HFF-Myc (cell line): ENCODE results near the gene SPEG.

Experiments
- DNase-seq: peaks from one replicate; pipeline ENCODE4 v3.0.0-alpha.2; 2011; ENCODE audit warnings: low read depth; ENCODE audit errors: extremely low read depth
- H3K4me3 ChIP-seq: replicated peaks from 2 replicates; pipeline ENCODE4 v1.5.1; 2011; ENCODE audit warnings: low read depth, mild to moderate bottlenecking, control low read depth, low read length
- TF ChIP-seq, protein P1 (sequence below): IDR thresholded peaks from 2 replicates; pipeline ENCODE4 v1.5.1; 2012; ENCODE audit warnings: mild to moderate bottlenecking, low read depth, low read length, control low read depth; ENCODE audit errors: missing control alignments

Gene SPEG

DNA sequence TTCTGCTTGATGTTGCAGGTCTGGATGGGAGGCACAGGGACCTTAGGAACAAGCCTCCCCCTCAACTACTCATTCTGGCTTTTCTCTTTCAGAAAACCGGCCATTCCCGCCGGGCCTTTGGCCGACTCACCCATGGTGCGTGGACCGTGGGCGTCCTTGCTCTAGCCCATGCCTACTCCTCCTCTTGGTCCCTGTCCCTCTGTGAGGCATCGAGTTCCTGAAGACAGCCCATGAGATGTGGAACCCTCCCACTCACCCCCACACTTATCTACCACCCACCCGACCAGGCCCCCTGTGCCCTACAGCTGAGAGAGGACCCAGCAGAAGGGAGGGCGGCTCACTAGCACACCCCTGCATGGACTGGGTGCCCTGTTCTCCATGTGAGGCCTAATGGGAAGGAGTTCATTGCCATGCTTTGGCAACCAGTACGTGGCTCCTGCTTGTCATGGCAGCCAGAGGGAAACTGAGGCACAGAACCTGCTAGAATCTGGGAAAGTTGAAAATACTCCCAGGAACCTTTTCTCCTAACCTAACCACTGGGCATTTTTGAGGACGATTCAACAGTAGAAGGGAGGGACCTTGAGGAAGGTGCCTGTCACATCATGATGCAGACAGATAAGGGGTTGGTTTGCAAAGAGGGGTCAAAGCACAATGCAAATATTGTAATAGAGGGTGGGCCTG, 8.5 kb downstream of the SPEG start:
- H3K4me3 ChIP-seq: peak overlapping the region; percentile 38; the same call in 1 of the 2 replicates
- no peak for DNase-seq
- TF ChIP-seq, protein P1, sequence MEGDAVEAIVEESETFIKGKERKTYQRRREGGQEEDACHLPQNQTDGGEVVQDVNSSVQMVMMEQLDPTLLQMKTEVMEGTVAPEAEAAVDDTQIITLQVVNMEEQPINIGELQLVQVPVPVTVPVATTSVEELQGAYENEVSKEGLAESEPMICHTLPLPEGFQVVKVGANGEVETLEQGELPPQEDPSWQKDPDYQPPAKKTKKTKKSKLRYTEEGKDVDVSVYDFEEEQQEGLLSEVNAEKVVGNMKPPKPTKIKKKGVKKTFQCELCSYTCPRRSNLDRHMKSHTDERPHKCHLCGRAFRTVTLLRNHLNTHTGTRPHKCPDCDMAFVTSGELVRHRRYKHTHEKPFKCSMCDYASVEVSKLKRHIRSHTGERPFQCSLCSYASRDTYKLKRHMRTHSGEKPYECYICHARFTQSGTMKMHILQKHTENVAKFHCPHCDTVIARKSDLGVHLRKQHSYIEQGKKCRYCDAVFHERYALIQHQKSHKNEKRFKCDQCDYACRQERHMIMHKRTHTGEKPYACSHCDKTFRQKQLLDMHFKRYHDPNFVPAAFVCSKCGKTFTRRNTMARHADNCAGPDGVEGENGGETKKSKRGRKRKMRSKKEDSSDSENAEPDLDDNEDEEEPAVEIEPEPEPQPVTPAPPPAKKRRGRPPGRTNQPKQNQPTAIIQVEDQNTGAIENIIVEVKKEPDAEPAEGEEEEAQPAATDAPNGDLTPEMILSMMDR: no peak

DNA sequence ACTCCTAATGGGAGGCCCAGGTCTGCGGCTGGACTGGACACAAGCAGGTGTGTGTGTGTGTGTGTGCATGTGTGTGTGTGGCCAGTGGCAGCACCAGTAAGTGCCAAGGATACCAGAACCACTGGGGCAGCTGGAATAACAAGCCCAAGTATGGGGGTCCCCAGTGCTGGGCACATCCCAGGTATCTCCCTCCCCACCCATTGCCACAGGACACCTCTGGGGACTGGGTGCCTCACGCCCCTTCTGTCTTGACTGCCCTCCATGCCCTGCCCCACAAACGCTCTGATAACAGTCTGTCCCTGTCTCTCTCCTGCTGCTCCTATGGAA, 9.0 kb downstream of the SPEG start:
- TF ChIP-seq, protein P1: no peak
- DNase-seq: no peak
- H3K4me3 ChIP-seq: no peak overlapping the region

DNA sequence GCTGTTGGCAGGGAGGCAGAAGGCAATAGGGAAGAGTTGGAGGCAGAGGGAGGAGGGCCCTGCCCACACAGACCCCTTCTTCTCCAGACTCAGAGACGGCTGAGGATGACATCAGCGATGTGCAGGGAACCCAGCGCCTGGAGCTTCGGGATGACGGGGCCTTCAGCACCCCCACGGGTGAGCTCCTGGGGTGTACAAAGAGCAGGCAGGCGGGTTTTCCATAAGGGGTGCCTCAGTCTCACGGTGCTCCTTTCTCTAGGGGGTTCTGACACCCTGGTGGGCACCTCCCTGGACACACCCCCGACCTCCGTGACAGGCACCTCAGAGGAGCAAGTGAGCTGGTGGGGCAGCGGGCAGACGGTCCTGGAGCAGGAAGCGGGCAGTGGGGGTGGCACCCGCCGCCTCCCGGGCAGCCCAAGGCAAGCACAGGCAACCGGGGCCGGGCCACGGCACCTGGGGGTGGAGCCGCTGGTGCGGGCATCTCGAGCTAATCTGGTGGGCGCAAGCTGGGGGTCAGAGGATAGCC, 10.0 kb downstream of the SPEG start:
- no peak for DNase-seq
- no peak overlapping the region for H3K4me3 ChIP-seq
- TF ChIP-seq, protein P1: no peak

DNA sequence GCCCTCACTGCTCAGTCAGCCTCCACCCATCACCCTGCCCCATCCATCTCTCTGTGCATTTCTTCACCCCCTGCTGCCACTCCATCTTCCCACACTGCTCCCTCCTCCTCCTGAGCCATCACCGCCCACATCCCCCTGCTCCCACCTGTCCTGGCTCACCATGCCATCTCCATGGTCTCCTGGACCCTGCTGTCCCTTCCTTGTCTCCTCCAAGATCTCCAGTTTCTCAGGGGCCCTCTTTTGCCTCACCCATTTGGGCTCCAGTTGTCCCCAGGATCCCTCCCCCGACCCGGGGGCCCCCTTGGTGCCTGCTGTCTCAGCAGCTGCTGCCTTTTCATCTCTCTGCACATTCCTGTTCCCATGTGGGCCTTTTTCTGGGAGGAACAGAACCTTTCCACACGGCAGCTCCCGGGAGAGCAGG, 10.6 kb downstream of the SPEG start:
- TF ChIP-seq, protein P1: no peak
- no peak overlapping the region for H3K4me3 ChIP-seq

DNA sequence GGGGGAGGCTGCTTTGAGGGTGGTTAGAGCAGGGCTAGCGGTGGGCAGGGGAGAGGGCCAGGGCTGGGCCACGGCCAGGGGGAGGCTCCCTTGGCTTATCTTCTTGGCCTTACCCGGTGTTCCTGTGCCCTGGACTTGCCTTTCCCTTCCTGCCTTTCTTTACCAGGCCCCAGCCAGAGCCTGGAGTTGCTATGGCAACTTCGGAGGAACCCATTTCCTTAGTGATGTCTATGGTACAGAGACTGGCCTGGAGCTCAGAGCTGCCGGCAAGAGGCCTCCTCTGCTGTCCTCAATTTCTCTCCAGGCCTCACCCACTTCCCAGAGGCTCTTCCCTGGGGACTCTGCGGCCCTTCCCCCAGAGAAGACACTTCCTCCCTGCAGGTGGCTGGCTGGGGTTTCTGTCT, 11.5 kb downstream of the SPEG start:
- TF ChIP-seq, protein P1: no peak
- DNase-seq: no peak
- H3K4me3 ChIP-seq: no peak overlapping the region

More for the DNA sequence above, 10.6 kb downstream of the SPEG start:
- no peak for DNase-seq

DNA sequence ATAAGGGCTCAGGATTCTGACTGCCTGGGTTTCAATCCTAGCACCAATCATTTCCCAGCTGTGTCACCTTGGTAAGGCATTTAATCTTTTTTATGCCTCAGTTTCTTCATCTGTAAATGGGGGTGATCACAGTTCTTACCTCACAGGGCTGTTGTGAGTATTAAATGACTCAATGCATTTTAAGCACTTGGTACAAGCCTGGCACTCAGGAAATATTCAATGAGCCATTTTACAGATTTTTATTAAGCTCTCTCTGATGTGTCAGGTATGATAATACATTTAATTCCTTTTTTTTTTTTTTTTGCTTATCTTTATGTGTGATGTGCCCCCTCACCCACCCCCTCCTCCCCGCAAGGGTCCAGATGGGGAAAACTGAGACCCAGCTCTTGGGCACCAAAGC, 12.0 kb downstream of the SPEG start:
- no peak overlapping the region for H3K4me3 ChIP-seq
- no peak for DNase-seq
- TF ChIP-seq, protein P1: no peak
